Osteocyte (in vitro differentiated cells): ENCODE measurements around the gene PDGFC. TPM values are rescaled to one million over a fixed set of nuclear protein-coding genes. Genes with fewer than 3 reads are reported as not detected.

Experiments
- DNase-seq: peaks from one replicate; pipeline ENCODE4 v3.0.0; 2021; ENCODE audit warnings: mixed read lengths; ENCODE audit not compliant: unreplicated experiment; ENCODE audit errors: extremely low spot score
- H3K27ac Mint-ChIP-seq: one replicate; pipeline ENCODE4 v1.8.0; 2021; ENCODE audit warnings: mild to moderate bottlenecking, mixed read lengths; ENCODE audit not compliant: unreplicated experiment
- H3K27me3 Mint-ChIP-seq: one replicate; pipeline ENCODE4 v1.8.0; 2021; ENCODE audit warnings: mixed read lengths; ENCODE audit not compliant: unreplicated experiment
- H3K36me3 Mint-ChIP-seq: one replicate; pipeline ENCODE4 v1.8.0; 2021; ENCODE audit warnings: mixed read lengths; ENCODE audit not compliant: unreplicated experiment
- H3K4me1 Mint-ChIP-seq: one replicate; pipeline ENCODE4 v1.8.0; 2021; ENCODE audit warnings: mixed read lengths; ENCODE audit not compliant: unreplicated experiment
- H3K4me3 Mint-ChIP-seq: one replicate; pipeline ENCODE4 v1.8.0; 2021; ENCODE audit warnings: mild to moderate bottlenecking, moderate library complexity, mixed read lengths; ENCODE audit not compliant: unreplicated experiment
- H3K9me3 Mint-ChIP-seq: one replicate; pipeline ENCODE4 v1.8.0; 2021; ENCODE audit warnings: mixed read lengths; ENCODE audit not compliant: unreplicated experiment
- CTCF ChIP-seq: fragments of 200-600 bp; sonication (generic); IDR thresholded peaks from 2 replicates; pipeline ENCODE4 v1.5.0; 2021; ENCODE audit warnings: antibody characterized with exemption, mild to moderate bottlenecking, moderate library complexity
- total RNA-seq: library from RNA; stranded (reverse); gene quantifications from 2 replicates; pipeline ENCODE4 v1.2.1, GENCODE V29; 2021

The PDGFC gene
- total RNA-seq, 1 donor from 2014 or later = 25.4 TPM

- TF ChIP-seq CTCF = no peak
- no peaks in the 10 kb centered on the region for H3K36me3 Mint-ChIP-seq
- H3K27me3 Mint-ChIP-seq = no peaks in the 10 kb centered on the region
Measured at GRCh38 chr4:157005193-157005592, 33.6 kb upstream of the PDGFC start.

GRCh38 chr4:157004279-157005161 lies 32.9 kb upstream of the PDGFC start:
- Mint-ChIP-seq H3K4me1 (peaks cover 36% of the 10 kb centered on the region), H3K27ac (peak overlapping the region; percentile 71), H3K4me3 (no peak overlapping the region), H3K36me3 (no peaks in the 10 kb centered on the region), H3K9me3 (no peaks in the 10 kb centered on the region), H3K27me3 (no peaks in the 10 kb centered on the region)
- no peak for DNase-seq
- no peak for TF ChIP-seq CTCF

More at GRCh38 chr4:157005193-157005592, 33.6 kb upstream of the PDGFC start:
- Mint-ChIP-seq H3K9me3 (no peaks in the 10 kb centered on the region), H3K4me1 (peaks cover 29% of the 10 kb centered on the region), H3K4me3 (no peak overlapping the region), H3K27ac (peak overlapping the region; percentile 15)
- DNase-seq = no peak

- Mint-ChIP-seq H3K36me3 (peaks cover 5% of the 10 kb centered on the region), H3K4me3 (peak overlapping the region; percentile 17), H3K27ac (peak overlapping the region; percentile 84), H3K27me3 (no peaks in the 10 kb centered on the region), H3K9me3 (peaks cover 3% of the 10 kb centered on the region), H3K4me1 (peaks cover 40% of the 10 kb centered on the region)
- DNase-seq = peak; percentile 89
- TF ChIP-seq CTCF = no peak
Measured at GRCh38 chr4:156999175-156999517, 27.5 kb upstream of the PDGFC start.

GRCh38 chr4:156998500-156999174 lies 27.0 kb upstream of the PDGFC start:
- DNase-seq = no peak
- no peak for TF ChIP-seq CTCF
- no peak overlapping the region for H3K4me3 Mint-ChIP-seq
- peaks cover 35% of the 10 kb centered on the region for H3K4me1 Mint-ChIP-seq
- H3K9me3 Mint-ChIP-seq = peaks cover 3% of the 10 kb centered on the region
- peak overlapping the region; percentile 84 for H3K27ac Mint-ChIP-seq
- H3K36me3 Mint-ChIP-seq = peaks cover 5% of the 10 kb centered on the region
- H3K27me3 Mint-ChIP-seq = no peaks in the 10 kb centered on the region

GRCh38 chr4:156992943-156993342 lies 21.3 kb upstream of the PDGFC start:
- Mint-ChIP-seq H3K9me3 (peaks cover 10% of the 10 kb centered on the region), H3K27ac (no peak overlapping the region), H3K4me3 (no peak overlapping the region), H3K36me3 (peaks cover 8% of the 10 kb centered on the region), H3K27me3 (no peaks in the 10 kb centered on the region), H3K4me1 (peaks cover 4% of the 10 kb centered on the region)
- TF ChIP-seq CTCF = no peak
- no peak for DNase-seq
